ENCODE results near the gene NRG3.

NRG3 gene

GRCh38 chr10:81967716-81968115 is 92.7 kb downstream of the NRG3 start:
- no peak for FAIRE-seq
- TF ChIP-seq TAF1 (IDR thresholded peaks at IDR 0.05; ENCODE audit: borderline replicate concordance, low read depth, low read length) (no peak), POLR2AphosphoS5 (IDR thresholded peaks at IDR 0.05; ENCODE audit: low read depth, low read length) (no peak), POLR2A (IDR thresholded peaks at IDR 0.05; ENCODE audit: low read depth, low read length) (no peak)
- no peak for DNase-seq (ENCODE audit: insufficient read length)

- TF ChIP-seq TAF1 (IDR thresholded peaks at IDR 0.05; ENCODE audit: borderline replicate concordance, low read depth, low read length) (no peak), POLR2A (IDR thresholded peaks at IDR 0.05; ENCODE audit: low read depth, low read length) (no peak), POLR2AphosphoS5 (IDR thresholded peaks at IDR 0.05; ENCODE audit: low read depth, low read length) (no peak)
- DNase-seq (ENCODE audit: insufficient read length) = no peak
- FAIRE-seq = no peak
Observed at GRCh38 chr10:81969136-81969535, 94.1 kb downstream of the NRG3 start.

GRCh38 chr10:81978238-81978637 is 103.2 kb downstream of the NRG3 start:
- TF ChIP-seq POLR2AphosphoS5 (IDR thresholded peaks at IDR 0.05; ENCODE audit: low read depth, low read length) (no peak), TAF1 (IDR thresholded peaks at IDR 0.05; ENCODE audit: borderline replicate concordance, low read depth, low read length) (no peak), POLR2A (IDR thresholded peaks at IDR 0.05; ENCODE audit: low read depth, low read length) (no peak)
- no peak for FAIRE-seq
- DNase-seq (ENCODE audit: insufficient read length) = no peak

GRCh38 chr10:81981724-81982123 is 106.7 kb downstream of the NRG3 start:
- DNase-seq (ENCODE audit: insufficient read length) (no peak), FAIRE-seq (no peak)
- TF ChIP-seq TAF1 (IDR thresholded peaks at IDR 0.05; ENCODE audit: borderline replicate concordance, low read depth, low read length) = no peak
- TF ChIP-seq POLR2AphosphoS5 (IDR thresholded peaks at IDR 0.05; ENCODE audit: low read depth, low read length) = no peak

GRCh38 chr10:81984428-81984827 is 109.4 kb downstream of the NRG3 start:
- TF ChIP-seq TAF1 (IDR thresholded peaks at IDR 0.05; ENCODE audit: borderline replicate concordance, low read depth, low read length) (no peak), POLR2A (IDR thresholded peaks at IDR 0.05; ENCODE audit: low read depth, low read length) (no peak), POLR2AphosphoS5 (IDR thresholded peaks at IDR 0.05; ENCODE audit: low read depth, low read length) (no peak)
- FAIRE-seq = no peak

GRCh38 chr10:81995254-81995653 is 120.3 kb downstream of the NRG3 start:
- DNase-seq (ENCODE audit: insufficient read length) (no peak), FAIRE-seq (no peak)
- no peak for TF ChIP-seq POLR2A (IDR thresholded peaks at IDR 0.05; ENCODE audit: low read depth, low read length)
- TF ChIP-seq TAF1 (IDR thresholded peaks at IDR 0.05; ENCODE audit: borderline replicate concordance, low read depth, low read length) = no peak

More at GRCh38 chr10:81984428-81984827, 109.4 kb downstream of the NRG3 start:
- no peak for DNase-seq (ENCODE audit: insufficient read length)

GRCh38 chr10:81996927-81997326 is 121.9 kb downstream of the NRG3 start:
- DNase-seq (ENCODE audit: insufficient read length) = no peak
- FAIRE-seq = no peak
- TF ChIP-seq POLR2A (IDR thresholded peaks at IDR 0.05; ENCODE audit: low read depth, low read length) (no peak), TAF1 (IDR thresholded peaks at IDR 0.05; ENCODE audit: borderline replicate concordance, low read depth, low read length) (no peak), POLR2AphosphoS5 (IDR thresholded peaks at IDR 0.05; ENCODE audit: low read depth, low read length) (no peak)

GRCh38 chr10:82020999-82021398 is 146.0 kb downstream of the NRG3 start:
- DNase-seq (ENCODE audit: insufficient read length) (no peak), FAIRE-seq (no peak)
- TF ChIP-seq POLR2A (IDR thresholded peaks at IDR 0.05; ENCODE audit: low read depth, low read length) (no peak), TAF1 (IDR thresholded peaks at IDR 0.05; ENCODE audit: borderline replicate concordance, low read depth, low read length) (no peak)

- no peak for TF ChIP-seq POLR2A (IDR thresholded peaks at IDR 0.05; ENCODE audit: low read depth, low read length)
- TF ChIP-seq TAF1 (IDR thresholded peaks at IDR 0.05; ENCODE audit: borderline replicate concordance, low read depth, low read length) = no peak
- TF ChIP-seq POLR2AphosphoS5 (IDR thresholded peaks at IDR 0.05; ENCODE audit: low read depth, low read length) = no peak
- FAIRE-seq = no peak
Observed at GRCh38 chr10:82027711-82028110, 152.7 kb downstream of the NRG3 start.

GRCh38 chr10:82037076-82037475 is 162.1 kb downstream of the NRG3 start:
- no peak for DNase-seq (ENCODE audit: insufficient read length)
- TF ChIP-seq TAF1 (IDR thresholded peaks at IDR 0.05; ENCODE audit: borderline replicate concordance, low read depth, low read length) (no peak), POLR2A (IDR thresholded peaks at IDR 0.05; ENCODE audit: low read depth, low read length) (no peak), POLR2AphosphoS5 (IDR thresholded peaks at IDR 0.05; ENCODE audit: low read depth, low read length) (no peak)
- FAIRE-seq = no peak

More at GRCh38 chr10:82027711-82028110, 152.7 kb downstream of the NRG3 start:
- DNase-seq (ENCODE audit: insufficient read length) = no peak

GRCh38 chr10:82038587-82038986 is 163.6 kb downstream of the NRG3 start:
- TF ChIP-seq POLR2A (IDR thresholded peaks at IDR 0.05; ENCODE audit: low read depth, low read length) (no peak), TAF1 (IDR thresholded peaks at IDR 0.05; ENCODE audit: borderline replicate concordance, low read depth, low read length) (no peak), POLR2AphosphoS5 (IDR thresholded peaks at IDR 0.05; ENCODE audit: low read depth, low read length) (no peak)
- FAIRE-seq (no peak), DNase-seq (ENCODE audit: insufficient read length) (no peak)

GRCh38 chr10:82040336-82040735 is 165.3 kb downstream of the NRG3 start:
- no peak for FAIRE-seq
- no peak for TF ChIP-seq POLR2A (IDR thresholded peaks at IDR 0.05; ENCODE audit: low read depth, low read length)
- no peak for TF ChIP-seq POLR2AphosphoS5 (IDR thresholded peaks at IDR 0.05; ENCODE audit: low read depth, low read length)
- no peak for TF ChIP-seq TAF1 (IDR thresholded peaks at IDR 0.05; ENCODE audit: borderline replicate concordance, low read depth, low read length)

GRCh38 chr10:82041018-82041417 is 166.0 kb downstream of the NRG3 start:
- FAIRE-seq (no peak), DNase-seq (ENCODE audit: insufficient read length) (no peak)
- TF ChIP-seq POLR2A (IDR thresholded peaks at IDR 0.05; ENCODE audit: low read depth, low read length) = no peak
- no peak for TF ChIP-seq TAF1 (IDR thresholded peaks at IDR 0.05; ENCODE audit: borderline replicate concordance, low read depth, low read length)
- TF ChIP-seq POLR2AphosphoS5 (IDR thresholded peaks at IDR 0.05; ENCODE audit: low read depth, low read length) = no peak

More at GRCh38 chr10:82040336-82040735, 165.3 kb downstream of the NRG3 start:
- no peak for DNase-seq (ENCODE audit: insufficient read length)

All from GM12892 (cell line).